Spleen (tissue), 7 donors: ENCODE measurements around the gene JARID2.

Experiments used
- POLR2AphosphoS5 ChIP-seq, 3 donors: sonication (generic); formaldehyde crosslinking; IDR thresholded peaks; one replicate each; pipeline ENCODE4 v1.5.1; 2017; ENCODE audit warnings: antibody characterized with exemption in 3 of 3
- TF ChIP-seq, protein P1 (sequence below), 11 experiments: fragments of 200-600 bp in 7 of 11; fragments of 450-650 bp in 4 of 11; sonication (generic) in 4 of 11; IDR thresholded peaks in 8 of 11; conservative IDR thresholded peaks in 3 of 11; 1 replicate in 7 of 11; 2 replicates in 4 of 11; pipeline versions ENCODE4 v1.4.0 to v1.8.0; 2016 to 2021; ENCODE audit warnings: antibody characterized with exemption in 11 of 11, inconsistent platforms in 4 of 11, mild to moderate bottlenecking in 1 of 11
- donor health status: DM: no; HTN: no; CAD: no; lungs with moderate emphysema.
- donor health status: DM: no; HTN: no; CAD: no.
- donor health status: DM: no; HTN: no; CAD: no.

DNA sequence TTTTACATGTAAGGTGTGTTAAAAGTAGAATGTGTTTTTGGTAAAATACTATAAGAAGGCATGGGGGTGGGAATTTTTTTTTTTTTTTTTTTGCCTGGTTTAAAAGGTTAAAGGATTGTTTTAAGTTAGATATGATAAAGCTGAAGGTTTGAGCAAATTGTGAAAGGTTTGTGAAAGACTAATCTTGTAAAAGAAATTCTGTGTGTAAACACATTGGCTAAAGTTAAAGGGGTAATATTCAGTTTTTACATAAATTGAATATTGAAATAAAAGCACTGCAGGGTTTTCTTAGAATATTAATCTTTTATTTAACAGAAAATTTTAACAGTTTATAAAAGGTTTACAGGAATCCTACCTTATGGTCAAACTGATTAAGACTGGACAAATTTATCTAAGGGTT is 311.3 kb downstream of the JARID2 start:
- no peak for TF ChIP-seq POLR2AphosphoS5 (IDR thresholded peaks at IDR 0.05)
- TF ChIP-seq, protein P1, sequence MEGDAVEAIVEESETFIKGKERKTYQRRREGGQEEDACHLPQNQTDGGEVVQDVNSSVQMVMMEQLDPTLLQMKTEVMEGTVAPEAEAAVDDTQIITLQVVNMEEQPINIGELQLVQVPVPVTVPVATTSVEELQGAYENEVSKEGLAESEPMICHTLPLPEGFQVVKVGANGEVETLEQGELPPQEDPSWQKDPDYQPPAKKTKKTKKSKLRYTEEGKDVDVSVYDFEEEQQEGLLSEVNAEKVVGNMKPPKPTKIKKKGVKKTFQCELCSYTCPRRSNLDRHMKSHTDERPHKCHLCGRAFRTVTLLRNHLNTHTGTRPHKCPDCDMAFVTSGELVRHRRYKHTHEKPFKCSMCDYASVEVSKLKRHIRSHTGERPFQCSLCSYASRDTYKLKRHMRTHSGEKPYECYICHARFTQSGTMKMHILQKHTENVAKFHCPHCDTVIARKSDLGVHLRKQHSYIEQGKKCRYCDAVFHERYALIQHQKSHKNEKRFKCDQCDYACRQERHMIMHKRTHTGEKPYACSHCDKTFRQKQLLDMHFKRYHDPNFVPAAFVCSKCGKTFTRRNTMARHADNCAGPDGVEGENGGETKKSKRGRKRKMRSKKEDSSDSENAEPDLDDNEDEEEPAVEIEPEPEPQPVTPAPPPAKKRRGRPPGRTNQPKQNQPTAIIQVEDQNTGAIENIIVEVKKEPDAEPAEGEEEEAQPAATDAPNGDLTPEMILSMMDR (IDR thresholded peaks at IDR 0.05 in 8 of 11, conservative IDR thresholded peaks at IDR 0.05 in 3 of 11): no peak
